C4-2B (cell line): ENCODE data around the gene PHF24.

Experiments used
- H3K27ac ChIP-seq: fragments of 450-650 bp; 2 replicates; pipeline ENCODE4 v1.5.1; 2017
- ZFX ChIP-seq: fragments of 450-650 bp; IDR thresholded peaks from 2 replicates; pipeline ENCODE4 v1.6.1; 2017
- TF ChIP-seq, protein P1 (sequence below): fragments of 450-650 bp; conservative IDR thresholded peaks from 2 replicates; pipeline ENCODE4 v1.5.1; 2017; ENCODE audit warnings: mild to moderate bottlenecking

Gene PHF24

DNA sequence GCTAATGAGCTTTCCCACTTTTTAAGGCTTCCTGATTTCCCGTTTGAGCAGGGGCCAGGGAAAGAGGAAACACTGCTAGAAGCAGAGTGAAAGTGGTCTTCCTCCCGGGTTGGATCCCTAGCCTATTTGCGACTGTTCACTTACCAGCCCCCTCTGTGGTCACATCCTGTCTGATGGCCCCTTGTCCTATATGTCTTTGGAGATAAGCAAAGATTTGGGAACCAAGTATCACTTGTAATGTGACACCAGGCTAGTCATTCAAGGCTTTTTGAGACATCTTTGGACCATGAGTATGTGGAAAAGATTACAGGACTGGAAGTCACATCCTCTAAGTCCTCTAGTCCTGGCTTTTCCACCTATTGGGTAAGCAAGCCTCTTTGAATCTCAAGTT is 37.6 kb downstream of the PHF24 start:
- no peak overlapping the region for H3K27ac ChIP-seq
- TF ChIP-seq, protein P1, sequence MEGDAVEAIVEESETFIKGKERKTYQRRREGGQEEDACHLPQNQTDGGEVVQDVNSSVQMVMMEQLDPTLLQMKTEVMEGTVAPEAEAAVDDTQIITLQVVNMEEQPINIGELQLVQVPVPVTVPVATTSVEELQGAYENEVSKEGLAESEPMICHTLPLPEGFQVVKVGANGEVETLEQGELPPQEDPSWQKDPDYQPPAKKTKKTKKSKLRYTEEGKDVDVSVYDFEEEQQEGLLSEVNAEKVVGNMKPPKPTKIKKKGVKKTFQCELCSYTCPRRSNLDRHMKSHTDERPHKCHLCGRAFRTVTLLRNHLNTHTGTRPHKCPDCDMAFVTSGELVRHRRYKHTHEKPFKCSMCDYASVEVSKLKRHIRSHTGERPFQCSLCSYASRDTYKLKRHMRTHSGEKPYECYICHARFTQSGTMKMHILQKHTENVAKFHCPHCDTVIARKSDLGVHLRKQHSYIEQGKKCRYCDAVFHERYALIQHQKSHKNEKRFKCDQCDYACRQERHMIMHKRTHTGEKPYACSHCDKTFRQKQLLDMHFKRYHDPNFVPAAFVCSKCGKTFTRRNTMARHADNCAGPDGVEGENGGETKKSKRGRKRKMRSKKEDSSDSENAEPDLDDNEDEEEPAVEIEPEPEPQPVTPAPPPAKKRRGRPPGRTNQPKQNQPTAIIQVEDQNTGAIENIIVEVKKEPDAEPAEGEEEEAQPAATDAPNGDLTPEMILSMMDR: no peak
- no peak for TF ChIP-seq ZFX

DNA sequence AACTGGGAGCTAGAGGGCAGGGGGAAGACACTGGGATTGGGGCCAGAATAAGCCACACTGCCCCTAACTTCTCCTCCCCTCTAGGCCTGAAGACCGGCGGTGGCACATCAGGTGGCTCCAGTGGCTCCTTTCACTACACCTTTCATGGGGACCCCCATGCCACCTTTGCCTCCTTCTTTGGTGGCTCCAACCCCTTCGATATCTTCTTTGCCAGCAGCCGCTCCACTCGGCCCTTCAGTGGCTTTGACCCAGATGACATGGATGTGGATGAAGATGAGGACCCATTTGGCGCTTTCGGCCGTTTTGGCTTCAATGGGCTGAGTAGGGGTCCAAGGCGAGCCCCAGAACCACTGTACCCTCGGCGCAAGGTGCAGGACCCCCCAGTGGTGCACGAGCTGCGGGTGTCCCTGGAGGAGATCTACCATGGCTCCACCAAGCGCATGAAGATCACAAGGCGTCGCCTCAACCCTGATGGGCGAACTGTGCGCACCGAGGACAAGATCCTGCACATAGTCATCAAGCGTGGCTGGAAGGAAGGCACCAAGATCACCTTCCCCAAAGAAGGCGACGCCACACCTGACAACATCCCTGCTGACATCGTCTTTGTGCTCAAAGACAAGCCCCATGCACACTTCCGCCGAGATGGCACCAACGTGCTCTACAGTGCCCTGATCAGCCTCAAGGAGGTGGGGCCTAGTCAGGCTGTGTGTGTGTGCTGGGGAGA is 38.3 kb downstream of the PHF24 start:
- H3K27ac ChIP-seq: no peak overlapping the region
- TF ChIP-seq ZFX: no peak
- TF ChIP-seq, protein P1: no peak

DNA sequence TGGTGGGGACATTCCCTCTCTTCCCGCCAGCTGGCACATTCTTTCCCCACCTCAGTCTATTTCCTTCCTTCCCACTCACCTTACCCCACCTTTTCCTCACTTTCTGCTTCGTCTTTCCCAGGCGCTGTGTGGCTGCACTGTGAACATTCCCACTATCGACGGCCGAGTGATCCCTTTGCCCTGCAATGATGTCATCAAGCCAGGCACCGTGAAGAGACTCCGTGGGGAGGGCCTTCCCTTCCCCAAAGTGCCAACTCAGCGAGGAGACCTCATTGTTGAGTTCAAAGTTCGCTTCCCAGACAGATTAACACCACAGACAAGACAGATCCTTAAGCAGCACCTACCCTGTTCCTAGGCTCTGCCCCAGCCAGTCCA is 38.8 kb downstream of the PHF24 start:
- no peak overlapping the region for H3K27ac ChIP-seq
- TF ChIP-seq, protein P1: no peak
- TF ChIP-seq ZFX: no peak

DNA sequence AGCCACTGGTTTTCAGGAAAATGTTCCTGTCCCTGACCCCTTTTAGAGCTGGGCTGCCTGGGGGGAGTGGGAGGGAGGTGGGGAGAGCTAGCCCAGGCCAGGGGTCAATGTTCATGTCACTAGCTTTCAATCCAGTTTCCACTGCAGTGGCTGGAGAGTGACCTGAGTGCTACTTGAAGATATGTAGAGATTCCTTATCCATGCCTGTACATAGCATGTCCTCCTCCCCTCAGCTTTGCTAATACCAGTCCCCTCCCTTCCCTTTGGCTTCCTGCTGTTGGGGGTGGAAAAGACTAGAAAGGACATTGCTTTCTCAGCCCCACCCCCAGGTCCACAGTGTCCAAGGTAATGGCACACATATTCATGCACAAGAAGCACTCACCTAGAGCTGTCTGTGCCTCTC is 39.3 kb downstream of the PHF24 start:
- H3K27ac ChIP-seq: no peak overlapping the region
- TF ChIP-seq, protein P1: no peak
- TF ChIP-seq ZFX: no peak

DNA sequence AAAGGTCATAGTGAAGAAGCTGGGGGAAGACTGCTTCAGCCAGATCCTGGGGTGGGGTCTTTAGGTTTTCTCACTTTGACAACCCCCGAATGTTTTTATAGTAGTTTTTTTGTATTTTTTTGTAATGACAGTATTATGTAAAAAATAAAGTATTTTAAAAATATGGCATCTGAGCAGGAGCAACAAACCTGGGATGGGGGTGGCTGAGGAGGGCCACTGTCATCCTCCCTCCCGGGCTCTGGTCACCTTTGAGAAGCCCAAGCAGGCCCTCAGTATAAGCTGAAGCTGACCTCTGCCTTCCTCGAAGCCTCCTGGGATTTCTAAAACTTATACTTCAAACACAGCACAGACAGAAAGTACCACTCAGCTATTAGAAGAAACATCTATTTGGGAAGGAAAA is 40.2 kb downstream of the PHF24 start:
- H3K27ac ChIP-seq: no peak overlapping the region
- TF ChIP-seq, protein P1: no peak
- no peak for TF ChIP-seq ZFX

DNA sequence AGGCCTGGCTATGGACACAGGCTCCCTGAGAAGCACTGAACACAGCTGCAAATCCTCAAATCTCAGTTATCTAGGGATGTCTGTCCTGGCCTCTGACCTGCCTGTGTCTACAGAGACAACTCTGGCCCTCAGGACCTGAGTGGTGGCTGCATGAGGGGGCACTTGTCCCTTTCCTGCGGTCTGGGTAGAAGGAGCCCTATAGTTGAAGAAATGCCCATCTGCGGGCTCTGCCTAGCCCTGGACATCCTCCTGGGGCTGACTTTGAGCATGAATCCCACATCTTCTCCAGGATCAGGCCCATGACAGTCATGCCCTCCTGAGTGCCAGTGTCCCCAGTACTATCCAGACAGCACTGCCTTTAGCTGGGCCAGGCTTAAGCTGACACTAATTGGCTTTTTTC is 41.5 kb downstream of the PHF24 start:
- H3K27ac ChIP-seq: no peak overlapping the region
- no peak for TF ChIP-seq ZFX
- TF ChIP-seq, protein P1: no peak

DNA sequence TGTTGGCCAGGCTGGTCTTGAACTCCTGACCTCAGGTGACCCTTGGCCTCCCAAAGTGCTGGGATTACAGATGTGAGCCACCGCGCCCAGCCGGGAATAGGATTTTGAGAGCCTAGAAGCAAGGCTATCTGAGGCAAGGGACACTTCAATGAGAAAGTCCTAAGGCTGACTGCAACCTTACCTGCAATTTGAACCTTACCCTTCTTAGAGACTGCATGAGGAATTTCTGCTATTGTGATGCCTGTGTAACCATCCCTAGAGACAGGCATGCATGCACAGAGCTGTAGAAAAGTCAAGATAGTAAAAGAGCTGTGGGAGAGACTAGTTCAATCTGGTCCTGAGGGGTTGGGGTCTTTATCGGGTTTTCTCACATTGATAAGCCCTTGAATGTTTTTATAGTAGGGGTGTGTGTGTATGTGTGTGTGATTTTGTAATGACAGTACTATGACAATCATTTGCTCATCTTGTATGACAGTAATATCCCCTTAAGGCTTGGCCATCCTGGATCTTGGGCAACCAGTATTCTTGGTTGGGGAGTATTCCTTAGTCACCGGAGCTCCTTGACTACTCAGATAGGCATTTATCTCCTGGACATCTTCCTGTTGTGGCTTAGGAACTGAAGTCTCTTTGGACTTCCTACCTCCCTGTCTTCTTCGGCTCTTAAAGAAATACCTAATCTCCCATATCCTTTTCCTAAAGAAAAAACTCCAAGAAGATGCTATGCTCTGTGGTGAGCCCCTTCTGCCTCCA is 42.6 kb downstream of the PHF24 start:
- no peak overlapping the region for H3K27ac ChIP-seq
- TF ChIP-seq, protein P1: no peak
- no peak for TF ChIP-seq ZFX
